GM18868 (cell line): ENCODE data around the gene SMIM33.
A peak's percentile ranks its signal among the peaks of the same experiment; 100 is the strongest.
"Not testable (repeated sequence)": the region's sequence is repeated elsewhere in the genome, so short reads cannot be mapped to it uniquely, and the experiment has no call there.

Source experiments
- ATAC-seq: cut with Tn5 transposase; IDR thresholded peaks from one replicate; pipeline ENCODE4 v1.9.1; 2021; ENCODE audit warnings: mild to moderate bottlenecking, moderate library complexity; ENCODE audit not compliant: unreplicated experiment

The SMIM33 gene

GRCh38 chr5:139456776-139457175 is 14.0 kb upstream of the SMIM33 start:
- ATAC-seq, result no peak

- no peak for ATAC-seq
Observed at GRCh38 chr5:139457241-139457640, 13.6 kb upstream of the SMIM33 start.

GRCh38 chr5:139457653-139458306 is 13.0 kb upstream of the SMIM33 start:
- no peak for ATAC-seq

- peak; percentile 59 for ATAC-seq
Observed at GRCh38 chr5:139458580-139459407, 12.0 kb upstream of the SMIM33 start.

GRCh38 chr5:139459451-139459934 is 11.3 kb upstream of the SMIM33 start:
- no peak for ATAC-seq

GRCh38 chr5:139460455-139460854 is 10.3 kb upstream of the SMIM33 start:
- no peak for ATAC-seq

GRCh38 chr5:139461176-139461575 is 9.6 kb upstream of the SMIM33 start:
- no peak for ATAC-seq

- ATAC-seq, result no peak
Observed at GRCh38 chr5:139461698-139462097, 9.1 kb upstream of the SMIM33 start.

- no peak for ATAC-seq
Observed at GRCh38 chr5:139462586-139463276, 8.1 kb upstream of the SMIM33 start, which contains the start of gene ECSCR. TSS of gene ECSCR (minus strand) at chr5:139462743. CDS start at chr5:139462670, 73 bp downstream.

GRCh38 chr5:139468421-139468931 is 2.3 kb upstream of the SMIM33 start:
- no peak for ATAC-seq

GRCh38 chr5:139472386-139473030 is 1.7 kb downstream of the SMIM33 start:
- ATAC-seq, result no peak

- ATAC-seq, result no peak
Observed at GRCh38 chr5:139473105-139473504, 2.3 kb downstream of the SMIM33 start.

- ATAC-seq, result no peak
Observed at GRCh38 chr5:139473565-139473964, 2.8 kb downstream of the SMIM33 start.

GRCh38 chr5:139474890-139475791 is 4.3 kb downstream of the SMIM33 start:
- ATAC-seq, result no peak

- ATAC-seq, result no peak
Observed at GRCh38 chr5:139475865-139476617, 5.2 kb downstream of the SMIM33 start.

GRCh38 chr5:139478657-139479423 is 8.0 kb downstream of the SMIM33 start:
- ATAC-seq, result not testable (repeated sequence)

GRCh38 chr5:139479729-139480128 is 8.9 kb downstream of the SMIM33 start:
- not testable (repeated sequence) for ATAC-seq

GRCh38 chr5:139481122-139481533 is 10.3 kb downstream of the SMIM33 start:
- ATAC-seq, result no peak
